ENCODE results near the gene ATP6V1C2.

Gene ATP6V1C2

GRCh38 chr2:10732924-10733565, 11.6 kb downstream of the ATP6V1C2 start:
- DNase-seq: no peak

- no peak for DNase-seq
These were observed 12.1 kb downstream of the ATP6V1C2 start for GRCh38 chr2:10733566-10733925.

- no peak for DNase-seq
These were observed 12.6 kb downstream of the ATP6V1C2 start for GRCh38 chr2:10733980-10734379.

GRCh38 chr2:10738192-10738591, 16.8 kb downstream of the ATP6V1C2 start:
- no peak for DNase-seq

- no peak for DNase-seq
These were observed 18.8 kb downstream of the ATP6V1C2 start for GRCh38 chr2:10740226-10740625.

GRCh38 chr2:10741139-10741538, 19.7 kb downstream of the ATP6V1C2 start:
- no peak for DNase-seq

- DNase-seq: no peak
These were observed 21.2 kb downstream of the ATP6V1C2 start for GRCh38 chr2:10742666-10743065.

GRCh38 chr2:10750610-10751009, 29.2 kb downstream of the ATP6V1C2 start:
- DNase-seq: no peak

- no peak for DNase-seq
These were observed 30.8 kb downstream of the ATP6V1C2 start for GRCh38 chr2:10752236-10752635.

GRCh38 chr2:10753156-10753555, 31.7 kb downstream of the ATP6V1C2 start:
- no peak for DNase-seq

- DNase-seq: no peak
These were observed 32.4 kb downstream of the ATP6V1C2 start for GRCh38 chr2:10753876-10754275.

- DNase-seq: no peak
These were observed 34.2 kb downstream of the ATP6V1C2 start for GRCh38 chr2:10755621-10756020.

- DNase-seq: no peak
These were observed 36.4 kb downstream of the ATP6V1C2 start for GRCh38 chr2:10757814-10758286.

GRCh38 chr2:10759151-10759714, 37.8 kb downstream of the ATP6V1C2 start:
- no peak for DNase-seq

- no peak for DNase-seq
These were observed 39.5 kb downstream of the ATP6V1C2 start for GRCh38 chr2:10760794-10761504.

GRCh38 chr2:10761591-10761990, 40.2 kb downstream of the ATP6V1C2 start:
- DNase-seq: no peak

- no peak for DNase-seq
These were observed 41.4 kb downstream of the ATP6V1C2 start for GRCh38 chr2:10762651-10763460.

- DNase-seq: no peak
These were observed 42.0 kb downstream of the ATP6V1C2 start for GRCh38 chr2:10763461-10763800.

GRCh38 chr2:10764096-10764785, 42.8 kb downstream of the ATP6V1C2 start:
- no peak for DNase-seq

- DNase-seq: no peak
These were observed 43.5 kb downstream of the ATP6V1C2 start for GRCh38 chr2:10764896-10765295.

GRCh38 chr2:10765461-10765860, 44.0 kb downstream of the ATP6V1C2 start:
- DNase-seq: no peak

GRCh38 chr2:10765914-10766313, 44.5 kb downstream of the ATP6V1C2 start:
- no peak for DNase-seq

GRCh38 chr2:10768063-10768507, 46.7 kb downstream of the ATP6V1C2 start:
- no peak for DNase-seq

Measured in CD4-positive, alpha-beta T cell treated with Interferon alpha-2 for 1 hour (primary cell).